ENCODE results near the gene MAP2.

DNA sequence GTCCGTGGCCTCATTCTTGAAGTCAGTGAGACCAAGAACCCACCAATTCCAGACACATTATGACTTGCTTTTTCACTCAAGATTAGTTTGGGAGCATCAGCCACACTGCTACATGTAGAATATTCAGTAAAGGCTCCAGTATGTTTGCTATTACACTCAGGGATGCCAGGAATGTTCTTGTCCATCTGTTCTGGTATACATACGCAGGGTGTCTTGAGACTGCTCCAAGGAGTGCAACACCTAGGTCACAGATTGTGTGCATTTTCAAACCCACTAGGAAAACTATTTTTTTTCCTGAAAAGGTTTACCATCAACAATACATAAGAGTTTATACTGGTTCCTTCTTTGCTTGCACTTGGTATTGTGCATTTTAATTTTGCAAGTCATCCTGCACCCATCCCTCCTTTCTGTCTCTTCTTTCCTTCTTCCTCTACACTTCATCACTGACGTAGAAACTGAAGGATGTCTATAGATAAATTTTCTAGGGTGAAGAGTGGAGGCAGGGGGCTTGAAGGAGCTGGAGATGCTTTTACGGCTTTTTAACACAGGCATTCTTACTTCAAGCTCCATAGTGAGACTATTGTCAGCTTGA is 35.3 kb upstream of the MAP2 start:
- TF ChIP-seq POLR2AphosphoS5 (IDR thresholded peaks at IDR 0.05; ENCODE audit: insufficient read depth in 1 of 2, low read depth in 1 of 2) = no peak
- TF ChIP-seq POLR2A (IDR thresholded peaks at IDR 0.05) = no peak
- TF ChIP-seq, protein P1, sequence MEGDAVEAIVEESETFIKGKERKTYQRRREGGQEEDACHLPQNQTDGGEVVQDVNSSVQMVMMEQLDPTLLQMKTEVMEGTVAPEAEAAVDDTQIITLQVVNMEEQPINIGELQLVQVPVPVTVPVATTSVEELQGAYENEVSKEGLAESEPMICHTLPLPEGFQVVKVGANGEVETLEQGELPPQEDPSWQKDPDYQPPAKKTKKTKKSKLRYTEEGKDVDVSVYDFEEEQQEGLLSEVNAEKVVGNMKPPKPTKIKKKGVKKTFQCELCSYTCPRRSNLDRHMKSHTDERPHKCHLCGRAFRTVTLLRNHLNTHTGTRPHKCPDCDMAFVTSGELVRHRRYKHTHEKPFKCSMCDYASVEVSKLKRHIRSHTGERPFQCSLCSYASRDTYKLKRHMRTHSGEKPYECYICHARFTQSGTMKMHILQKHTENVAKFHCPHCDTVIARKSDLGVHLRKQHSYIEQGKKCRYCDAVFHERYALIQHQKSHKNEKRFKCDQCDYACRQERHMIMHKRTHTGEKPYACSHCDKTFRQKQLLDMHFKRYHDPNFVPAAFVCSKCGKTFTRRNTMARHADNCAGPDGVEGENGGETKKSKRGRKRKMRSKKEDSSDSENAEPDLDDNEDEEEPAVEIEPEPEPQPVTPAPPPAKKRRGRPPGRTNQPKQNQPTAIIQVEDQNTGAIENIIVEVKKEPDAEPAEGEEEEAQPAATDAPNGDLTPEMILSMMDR (IDR thresholded peaks at IDR 0.05) = no peak
